NB4 (cell line): Measurements from ENCODE around the gene HS6ST3.

Source experiments
- MYC ChIP-seq: IDR thresholded peaks from 2 replicates; pipeline ENCODE4 v1.6.1; 2011; ENCODE audit warnings: low read depth, low read length
- POLR2A ChIP-seq: IDR thresholded peaks from 2 replicates; pipeline ENCODE4 v1.6.1; 2011; ENCODE audit warnings: mild to moderate bottlenecking; ENCODE audit not compliant: insufficient read length; ENCODE audit errors: extremely low read depth
- TF ChIP-seq, protein P1 (sequence below): IDR thresholded peaks from one replicate; pipeline ENCODE4 v1.5.1; 2012; ENCODE audit warnings: low read depth, low read length
- TF ChIP-seq, protein P2 (sequence below): IDR thresholded peaks from 2 replicates; pipeline ENCODE4 v1.6.1; 2011; ENCODE audit warnings: low read depth, low read length

DNA sequence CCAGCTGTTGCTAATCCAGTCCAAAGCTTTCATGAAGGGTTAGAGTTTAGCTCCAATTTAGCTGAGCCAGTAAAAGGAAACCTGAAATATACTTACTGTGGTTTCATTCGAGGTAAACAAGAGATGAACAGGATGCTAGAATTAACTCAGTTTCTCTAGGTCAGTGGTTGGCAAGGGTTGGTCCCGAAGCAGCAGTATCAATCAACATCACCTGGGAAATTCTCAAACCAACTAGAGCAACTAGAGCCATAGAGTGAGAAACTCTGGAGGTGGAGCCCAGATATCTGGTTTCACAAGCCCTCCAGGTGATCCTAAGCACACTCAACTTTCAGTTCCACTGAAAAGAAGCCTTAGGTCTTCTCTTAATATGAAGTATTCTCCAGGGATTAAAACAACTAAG, 527.6 kb downstream of the HS6ST3 start:
- TF ChIP-seq, protein P1, sequence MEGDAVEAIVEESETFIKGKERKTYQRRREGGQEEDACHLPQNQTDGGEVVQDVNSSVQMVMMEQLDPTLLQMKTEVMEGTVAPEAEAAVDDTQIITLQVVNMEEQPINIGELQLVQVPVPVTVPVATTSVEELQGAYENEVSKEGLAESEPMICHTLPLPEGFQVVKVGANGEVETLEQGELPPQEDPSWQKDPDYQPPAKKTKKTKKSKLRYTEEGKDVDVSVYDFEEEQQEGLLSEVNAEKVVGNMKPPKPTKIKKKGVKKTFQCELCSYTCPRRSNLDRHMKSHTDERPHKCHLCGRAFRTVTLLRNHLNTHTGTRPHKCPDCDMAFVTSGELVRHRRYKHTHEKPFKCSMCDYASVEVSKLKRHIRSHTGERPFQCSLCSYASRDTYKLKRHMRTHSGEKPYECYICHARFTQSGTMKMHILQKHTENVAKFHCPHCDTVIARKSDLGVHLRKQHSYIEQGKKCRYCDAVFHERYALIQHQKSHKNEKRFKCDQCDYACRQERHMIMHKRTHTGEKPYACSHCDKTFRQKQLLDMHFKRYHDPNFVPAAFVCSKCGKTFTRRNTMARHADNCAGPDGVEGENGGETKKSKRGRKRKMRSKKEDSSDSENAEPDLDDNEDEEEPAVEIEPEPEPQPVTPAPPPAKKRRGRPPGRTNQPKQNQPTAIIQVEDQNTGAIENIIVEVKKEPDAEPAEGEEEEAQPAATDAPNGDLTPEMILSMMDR, result no peak
- TF ChIP-seq POLR2A (no peak), MYC (no peak)
- TF ChIP-seq, protein P2, sequence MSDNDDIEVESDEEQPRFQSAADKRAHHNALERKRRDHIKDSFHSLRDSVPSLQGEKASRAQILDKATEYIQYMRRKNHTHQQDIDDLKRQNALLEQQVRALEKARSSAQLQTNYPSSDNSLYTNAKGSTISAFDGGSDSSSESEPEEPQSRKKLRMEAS, result no peak
